ENCODE measurements around the gene GLG1.

The GLG1 gene

DNA sequence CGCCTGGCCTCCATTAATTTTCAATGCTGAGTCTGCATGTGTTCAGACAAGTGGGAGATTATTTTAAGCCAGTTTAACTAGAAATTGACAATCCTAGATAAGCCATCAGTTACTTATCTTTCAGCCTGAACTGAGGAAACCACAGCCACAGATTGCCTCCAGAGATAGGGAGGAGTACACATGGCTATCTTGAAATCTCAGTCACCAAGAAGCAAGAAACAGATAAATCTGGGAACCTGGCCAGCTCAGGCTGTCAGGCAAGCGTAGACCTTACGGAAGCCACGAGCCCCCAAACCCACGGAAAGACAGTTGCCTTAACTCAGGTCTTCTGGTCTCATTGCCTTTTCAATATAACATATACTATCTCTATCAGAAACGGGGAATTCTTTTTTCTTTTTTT lies 2.0 kb upstream of the GLG1 start:
- DNase-seq (ENCODE audit: low read depth in 1 of 2, low spot score in 1 of 2) = peak in 1 of 2 donors; percentile 13

DNA sequence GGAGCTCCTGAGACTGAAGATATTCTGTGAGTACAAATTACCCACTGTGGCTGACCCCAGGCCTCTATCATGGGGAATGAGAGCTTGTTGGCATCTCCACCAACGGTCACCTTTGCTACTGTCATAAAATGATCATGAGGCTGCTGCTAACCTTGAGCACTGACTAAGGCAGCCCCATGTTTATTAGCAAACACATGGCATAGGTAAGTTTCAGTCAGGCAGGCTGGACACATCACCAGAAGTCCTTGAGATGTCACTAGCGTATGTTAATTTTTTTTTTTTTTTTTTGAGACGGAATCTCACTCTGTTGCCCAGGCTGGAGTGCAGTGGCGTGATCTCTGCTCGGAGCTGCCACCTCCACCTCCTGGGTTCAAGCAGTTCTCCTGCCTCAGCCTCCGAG lies 1.5 kb upstream of the GLG1 start:
- DNase-seq (ENCODE audit: low read depth in 1 of 2, low spot score in 1 of 2) = no peak

GRCh38 chr16:74607962-74608356 lies 1.0 kb upstream of the GLG1 start:
- no peak for DNase-seq (ENCODE audit: low read depth in 1 of 2, low spot score in 1 of 2)

DNA sequence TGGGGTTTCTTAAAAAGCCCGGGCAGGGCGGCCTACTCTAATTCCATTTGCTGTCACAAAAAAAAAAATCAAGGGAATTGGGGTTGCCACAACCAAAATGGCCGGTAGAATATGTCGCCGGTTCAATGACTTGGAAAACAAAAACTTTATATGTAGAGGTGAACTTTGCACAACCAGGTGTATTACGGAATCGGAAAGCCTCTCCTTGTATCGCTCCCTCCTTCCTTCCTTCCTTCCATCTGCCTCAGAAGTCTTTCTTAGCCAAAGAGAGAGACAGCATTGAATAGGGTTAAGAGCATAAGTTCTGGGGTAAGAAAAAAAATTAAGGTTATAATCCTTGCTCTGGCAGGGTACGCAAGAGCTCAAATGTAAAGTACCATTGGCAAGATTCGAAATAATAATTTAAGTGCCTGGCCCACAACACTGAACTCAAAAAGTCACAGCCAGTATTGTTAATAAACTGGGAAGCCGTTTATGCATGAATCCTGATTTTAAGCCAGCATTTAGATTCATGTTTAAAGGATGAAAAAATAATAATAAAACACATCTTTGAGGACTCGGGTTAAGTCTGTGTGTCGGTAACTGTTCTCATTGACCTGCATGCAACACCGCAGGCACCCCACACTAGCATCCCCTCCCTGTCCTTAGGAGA lies 522 bp upstream of the GLG1 start:
- no peak for DNase-seq (ENCODE audit: low read depth in 1 of 2, low spot score in 1 of 2)

GRCh38 chr16:74605746-74606520 lies 981 bp downstream of the GLG1 start:
- DNase-seq (ENCODE audit: low read depth in 1 of 2, low spot score in 1 of 2) = no peak

GRCh38 chr16:74605332-74605731 lies 1.6 kb downstream of the GLG1 start:
- DNase-seq (ENCODE audit: low read depth in 1 of 2, low spot score in 1 of 2) = no peak

DNA sequence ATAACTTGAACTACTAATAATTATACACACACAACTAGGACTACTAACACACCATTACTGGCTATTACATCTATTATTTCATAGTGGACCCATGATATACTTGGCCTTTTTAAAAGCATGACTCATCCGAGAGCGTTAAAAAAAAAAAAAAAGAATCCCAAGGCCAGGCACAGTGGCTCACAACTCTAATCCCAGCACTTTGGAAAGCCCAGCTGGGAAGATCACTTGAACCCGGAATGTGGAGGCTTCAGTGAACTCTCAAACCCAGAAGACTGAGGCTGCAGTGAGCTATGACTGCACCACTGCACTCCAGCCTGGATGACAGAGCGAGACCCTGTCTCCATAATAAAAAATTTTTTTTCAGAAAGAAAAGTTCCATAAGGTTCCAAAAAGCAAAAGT lies 3.1 kb downstream of the GLG1 start:
- no peak for DNase-seq (ENCODE audit: low read depth in 1 of 2, low spot score in 1 of 2)

DNA sequence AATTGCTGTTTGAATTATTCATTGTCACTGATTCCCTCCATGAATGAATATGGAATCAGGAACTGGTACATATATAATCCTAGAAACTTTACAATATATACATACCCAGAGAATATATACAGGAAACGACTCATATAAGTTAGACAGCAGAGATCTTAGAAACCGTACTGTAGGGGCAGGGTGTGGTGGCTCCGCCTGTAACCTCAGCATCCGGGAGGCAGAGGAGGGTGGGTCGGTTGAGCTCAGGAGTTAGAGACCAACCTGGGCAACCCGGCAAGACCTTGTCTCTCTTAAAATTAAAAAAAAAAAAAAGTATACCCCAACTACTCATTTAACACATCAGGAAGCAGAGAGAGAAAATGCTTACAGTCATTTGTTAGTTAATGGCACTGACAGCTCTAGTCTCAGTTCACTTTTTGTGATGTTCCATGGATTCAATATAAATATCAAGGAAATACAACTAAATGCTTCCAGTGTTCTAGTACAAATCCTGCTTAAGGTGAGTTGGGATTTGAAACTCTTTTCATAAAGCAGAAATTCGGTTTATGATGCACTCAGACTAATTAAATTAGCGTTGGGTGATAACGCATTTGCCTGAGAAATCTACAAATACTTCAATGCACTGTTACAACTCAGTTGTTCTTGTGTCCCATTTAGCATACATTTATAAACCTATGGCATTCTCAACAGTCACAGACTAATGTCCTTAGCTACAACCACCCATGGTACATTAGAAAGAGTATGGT lies 5.6 kb downstream of the GLG1 start:
- peak; percentile 20 to 41 for DNase-seq (ENCODE audit: low read depth in 1 of 2, low spot score in 1 of 2)

DNA sequence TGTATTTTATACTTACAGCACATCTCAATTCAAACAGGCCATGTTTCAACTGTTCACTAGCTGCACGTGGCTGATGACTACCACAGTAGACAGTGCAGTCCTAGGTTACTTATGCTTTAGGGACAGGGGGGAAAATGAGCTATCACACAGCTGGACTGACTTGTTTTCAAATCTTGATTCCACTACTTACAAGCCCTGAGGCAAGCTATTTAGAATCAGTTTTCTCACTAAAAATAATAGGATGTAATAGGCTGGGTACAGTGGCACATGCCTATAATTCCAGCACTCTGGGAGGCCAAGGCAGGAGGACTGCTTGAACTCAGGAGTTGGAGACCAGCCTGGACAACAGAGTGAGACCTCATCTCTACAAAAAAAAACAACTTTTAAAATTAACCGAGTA lies 10.3 kb downstream of the GLG1 start:
- DNase-seq (ENCODE audit: low read depth in 1 of 2, low spot score in 1 of 2) = no peak

GRCh38 chr16:74592847-74593246 lies 14.1 kb downstream of the GLG1 start:
- DNase-seq (ENCODE audit: low read depth in 1 of 2, low spot score in 1 of 2) = no peak

GRCh38 chr16:74591876-74592650 lies 14.9 kb downstream of the GLG1 start:
- no peak for DNase-seq (ENCODE audit: low read depth in 1 of 2, low spot score in 1 of 2)

- no peak for DNase-seq (ENCODE audit: low read depth in 1 of 2, low spot score in 1 of 2)
Observed at GRCh38 chr16:74586948-74587347, 20.0 kb downstream of the GLG1 start.

GRCh38 chr16:74585846-74586443 lies 21.0 kb downstream of the GLG1 start:
- no peak for DNase-seq (ENCODE audit: low read depth in 1 of 2, low spot score in 1 of 2)

- DNase-seq (ENCODE audit: low read depth in 1 of 2, low spot score in 1 of 2) = no peak
Observed at GRCh38 chr16:74583926-74584666, 22.8 kb downstream of the GLG1 start.

DNA sequence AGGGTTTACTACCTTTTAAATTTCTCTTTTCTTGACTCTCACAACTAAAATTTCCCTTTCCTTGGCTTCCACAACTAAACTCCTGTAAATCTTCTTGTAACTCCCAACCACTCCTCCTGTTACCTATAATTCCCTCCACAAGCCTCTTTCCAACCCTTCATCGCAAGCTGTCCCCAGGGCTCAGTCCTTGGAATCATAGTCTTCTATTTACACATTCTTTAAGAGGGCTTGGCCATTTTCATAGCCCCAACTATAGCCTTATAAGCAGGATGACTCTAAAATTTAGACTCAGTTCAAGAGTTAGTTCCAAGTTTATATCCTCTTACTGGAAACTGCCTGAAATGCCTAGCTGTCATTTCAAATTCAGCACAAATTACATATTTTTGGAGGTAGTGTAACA lies 23.9 kb downstream of the GLG1 start:
- no peak for DNase-seq (ENCODE audit: low read depth in 1 of 2, low spot score in 1 of 2)

DNA sequence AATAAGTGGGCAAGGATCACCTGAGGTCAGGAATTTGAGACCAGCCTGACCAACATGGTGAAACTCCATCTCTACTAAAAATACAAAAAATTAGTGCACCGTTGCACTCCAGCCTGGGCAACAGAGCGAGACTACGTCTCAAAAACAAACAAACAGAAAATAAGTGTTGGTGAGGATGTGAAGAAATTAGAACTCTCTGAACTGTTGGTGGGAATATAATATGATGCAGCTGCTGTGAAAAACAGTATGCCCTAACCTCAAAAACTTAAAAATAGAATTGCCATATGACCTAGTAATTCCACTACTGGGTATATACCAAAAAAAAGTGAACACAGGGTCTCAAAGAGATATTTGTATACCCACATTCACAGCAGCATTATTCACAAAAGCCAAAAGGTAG lies 26.1 kb downstream of the GLG1 start:
- DNase-seq (ENCODE audit: low read depth in 1 of 2, low spot score in 1 of 2) = no peak

DNA sequence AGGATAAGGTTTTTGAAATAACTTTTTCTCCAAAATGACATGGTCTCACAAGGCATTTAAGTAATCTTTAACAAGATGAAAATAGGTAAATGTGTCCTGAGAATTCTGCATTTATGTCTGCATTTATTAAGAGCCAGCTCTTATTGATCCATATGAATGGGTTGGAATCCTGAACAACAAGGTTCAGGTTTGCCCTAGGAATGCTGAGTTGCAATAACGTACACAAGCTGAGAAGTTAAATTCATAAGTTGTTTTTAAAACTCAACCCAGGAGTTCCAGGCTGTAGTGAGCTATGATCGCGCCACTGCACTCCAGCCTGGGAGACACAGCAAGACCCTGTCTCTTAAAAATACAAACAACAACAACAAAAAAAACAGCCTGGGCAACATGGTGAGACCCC lies 28.1 kb downstream of the GLG1 start:
- no peak for DNase-seq (ENCODE audit: low read depth in 1 of 2, low spot score in 1 of 2)

- DNase-seq (ENCODE audit: low read depth in 1 of 2, low spot score in 1 of 2) = no peak
Observed at GRCh38 chr16:74578433-74578832, 28.5 kb downstream of the GLG1 start.

DNA sequence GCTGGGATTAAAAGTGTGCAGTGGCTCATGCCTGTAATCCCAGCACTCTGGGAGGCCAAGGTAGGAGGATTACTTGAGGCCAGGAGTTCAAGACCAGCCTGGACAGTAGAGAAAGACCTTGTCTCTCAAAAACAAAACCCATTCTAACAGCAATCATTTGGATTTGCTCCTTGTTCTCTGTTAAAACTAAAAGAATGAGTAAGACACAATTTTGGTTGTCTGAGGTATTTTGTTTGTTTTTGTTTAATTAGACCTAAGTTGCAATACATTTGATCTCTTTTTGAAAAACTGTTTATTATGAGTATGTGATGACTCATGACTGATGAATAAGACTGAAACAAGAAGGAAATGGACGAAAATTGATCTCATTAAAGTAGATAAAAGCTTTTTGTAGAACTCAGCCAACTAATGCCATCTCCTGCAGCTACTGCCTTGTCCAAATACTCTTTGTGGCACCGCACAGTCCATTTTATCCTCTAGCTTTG lies 29.0 kb downstream of the GLG1 start:
- no peak for DNase-seq (ENCODE audit: low read depth in 1 of 2, low spot score in 1 of 2)

All from activated T-helper 1 cell treated with anti-CD3 and anti-CD28 coated beads, Interleukin-2, amount 50 U/mL, for 16 hours (primary cell).